NB4 (cell line): ENCODE results near the gene NADK2.
"Not testable (repeated sequence)": the region's sequence is repeated elsewhere in the genome, so short reads cannot be mapped to it uniquely, and the experiment has no call there.

ENCODE experiments used
- DNase-seq: peaks from one replicate; pipeline ENCODE4 v3.0.0; 2010; ENCODE audit warnings: low read depth
- H3K4me3 ChIP-seq: one replicate; pipeline ENCODE4 v1.5.1; 2011; ENCODE audit warnings: mild to moderate bottlenecking, low read depth, low read length, moderate library complexity
- CTCF ChIP-seq: IDR thresholded peaks from one replicate; pipeline ENCODE4 v1.5.1; 2012; ENCODE audit warnings: low read depth, low read length
- MYC ChIP-seq: IDR thresholded peaks from 2 replicates; pipeline ENCODE4 v1.6.1; 2011; ENCODE audit warnings: low read depth, low read length
- POLR2A ChIP-seq: IDR thresholded peaks from 2 replicates; pipeline ENCODE4 v1.6.1; 2011; ENCODE audit warnings: mild to moderate bottlenecking; ENCODE audit not compliant: insufficient read length; ENCODE audit errors: extremely low read depth
- TF ChIP-seq, protein P1 (sequence below): IDR thresholded peaks from 2 replicates; pipeline ENCODE4 v1.6.1; 2011; ENCODE audit warnings: low read depth, low read length

NADK2 gene, protein sequence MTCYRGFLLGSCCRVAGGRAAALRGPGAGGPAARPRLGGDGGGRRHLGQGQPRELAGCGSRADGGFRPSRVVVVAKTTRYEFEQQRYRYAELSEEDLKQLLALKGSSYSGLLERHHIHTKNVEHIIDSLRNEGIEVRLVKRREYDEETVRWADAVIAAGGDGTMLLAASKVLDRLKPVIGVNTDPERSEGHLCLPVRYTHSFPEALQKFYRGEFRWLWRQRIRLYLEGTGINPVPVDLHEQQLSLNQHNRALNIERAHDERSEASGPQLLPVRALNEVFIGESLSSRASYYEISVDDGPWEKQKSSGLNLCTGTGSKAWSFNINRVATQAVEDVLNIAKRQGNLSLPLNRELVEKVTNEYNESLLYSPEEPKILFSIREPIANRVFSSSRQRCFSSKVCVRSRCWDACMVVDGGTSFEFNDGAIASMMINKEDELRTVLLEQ

GRCh38 chr5:36241631-36242533, at the start of gene NADK2:
TSS of gene NADK2 (minus strand) at chr5:36241925. CDS start at chr5:36241798, 127 bp downstream.
- TF ChIP-seq, protein P1, sequence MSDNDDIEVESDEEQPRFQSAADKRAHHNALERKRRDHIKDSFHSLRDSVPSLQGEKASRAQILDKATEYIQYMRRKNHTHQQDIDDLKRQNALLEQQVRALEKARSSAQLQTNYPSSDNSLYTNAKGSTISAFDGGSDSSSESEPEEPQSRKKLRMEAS: peak; percentile 99
- peak; percentile 79 for TF ChIP-seq POLR2A
- TF ChIP-seq CTCF: peak; percentile 57
- TF ChIP-seq MYC: peak; percentile 99

DNA sequence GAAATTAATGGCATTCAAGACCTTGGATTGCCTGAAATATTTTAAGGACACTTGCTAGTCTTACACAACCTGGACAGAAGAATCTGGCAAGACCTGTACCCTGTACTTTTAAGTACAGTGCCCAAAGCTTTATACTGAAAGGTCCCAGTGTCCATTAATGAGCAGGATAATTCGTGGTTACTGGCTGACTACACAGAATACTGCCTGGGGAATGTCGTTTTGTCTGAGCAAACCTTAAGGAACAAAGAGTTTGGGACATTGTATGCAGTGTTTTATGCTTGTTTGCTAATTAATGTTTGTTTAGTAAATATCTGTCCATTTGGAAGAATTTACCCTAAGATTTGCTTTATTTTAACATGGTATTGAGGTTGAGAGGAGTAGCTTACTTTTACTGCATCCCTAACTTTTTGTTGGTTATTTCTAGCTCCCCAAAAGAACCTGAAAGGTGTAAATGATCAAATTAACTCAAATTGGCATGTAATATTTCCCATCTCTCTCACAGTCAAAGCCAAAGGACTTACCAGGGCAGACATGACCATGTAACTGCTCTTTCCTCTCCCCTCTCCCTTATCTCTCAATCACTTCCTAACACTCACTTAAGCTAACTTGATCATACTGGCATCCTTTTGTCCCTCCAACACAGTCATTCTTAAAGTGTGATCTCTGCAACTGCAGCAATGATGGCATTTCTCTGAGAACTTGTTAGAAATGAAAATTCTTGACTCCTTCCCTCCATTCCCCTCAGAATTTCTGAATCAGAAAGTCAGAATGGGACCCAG, 44.3 kb upstream of the NADK2 start:
- H3K4me3 ChIP-seq: no peak overlapping the region
- TF ChIP-seq, protein P1: no peak
- TF ChIP-seq MYC (no peak), POLR2A (no peak)
- DNase-seq: no peak

More at GRCh38 chr5:36241631-36242533, at the start of gene NADK2:
- DNase-seq: peak; percentile 98
- peak within 1 kb of the TSS; percentile 82 for H3K4me3 ChIP-seq

DNA sequence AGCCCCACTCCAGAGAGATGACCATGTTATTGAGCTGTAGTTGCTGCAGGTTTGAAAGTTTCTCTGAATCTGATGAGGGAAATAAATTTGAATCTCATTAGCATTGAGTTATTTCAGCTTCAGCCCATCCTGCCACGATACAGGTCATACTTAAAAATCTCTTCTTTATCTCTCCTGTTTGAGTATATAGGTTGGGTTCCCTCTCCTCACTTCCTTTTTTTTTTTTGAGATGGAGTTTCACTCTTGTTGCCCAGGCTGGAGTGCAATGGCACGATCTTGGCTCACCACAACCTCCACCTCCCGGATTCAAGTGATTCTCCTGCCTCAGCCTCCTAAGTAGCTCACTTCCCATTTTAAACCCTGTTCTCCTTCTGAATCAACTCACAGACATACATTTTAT, 42.0 kb upstream of the NADK2 start:
- DNase-seq, H3K4me3 ChIP-seq: not testable (repeated sequence)

DNA sequence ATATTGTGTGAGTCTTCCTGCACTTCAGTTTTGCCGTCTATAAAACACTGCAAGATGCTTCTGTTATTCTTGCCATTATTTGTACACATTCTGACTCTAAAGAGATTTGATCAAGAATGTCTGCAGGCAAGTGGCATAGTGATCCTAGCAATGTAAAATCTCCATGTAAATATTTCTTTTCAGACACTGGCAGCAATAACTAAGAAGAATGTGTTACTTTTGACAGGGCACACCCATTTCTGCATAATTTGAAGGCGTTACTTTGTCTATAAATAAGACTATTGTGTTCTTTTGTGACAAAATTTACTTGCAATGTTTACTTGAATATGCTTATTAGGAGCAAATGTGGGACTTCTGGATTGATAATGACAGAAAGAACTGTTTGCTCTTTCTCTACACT, 39.9 kb upstream of the NADK2 start:
- no peak overlapping the region for H3K4me3 ChIP-seq
- no peak for DNase-seq
- no peak for TF ChIP-seq MYC
- TF ChIP-seq, protein P1: no peak
- TF ChIP-seq CTCF: no peak
- TF ChIP-seq POLR2A: no peak

DNA sequence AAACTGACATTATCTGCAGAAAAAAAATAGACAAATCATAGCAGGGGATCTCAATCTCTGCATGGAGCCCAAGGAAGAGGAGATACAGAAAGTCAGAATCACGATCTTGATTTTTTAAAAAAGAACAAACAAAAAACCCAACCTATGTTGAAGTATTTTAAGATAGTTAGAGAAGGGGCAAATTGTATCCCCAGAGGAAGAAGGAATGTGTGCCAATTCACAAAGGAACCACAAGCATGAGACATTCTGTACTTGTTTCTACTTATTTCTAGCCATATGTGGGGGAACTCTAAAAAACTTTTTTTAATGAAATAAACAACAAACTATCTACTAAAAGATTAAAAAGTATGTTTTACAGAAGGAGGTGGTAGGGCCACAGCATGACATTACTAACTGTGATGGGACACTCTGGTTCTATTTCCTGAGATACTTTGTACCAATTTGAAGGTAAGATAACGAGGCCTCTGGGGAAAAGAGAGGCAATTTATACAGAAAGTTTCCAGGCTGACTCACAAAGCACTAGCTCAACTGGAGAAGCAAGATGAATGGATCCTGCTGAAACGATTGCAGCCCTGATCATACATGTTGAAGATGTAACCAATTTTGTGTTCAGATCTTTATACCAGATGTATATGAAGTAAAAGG, 37.5 kb upstream of the NADK2 start:
- DNase-seq: peak; percentile 9
- no peak overlapping the region for H3K4me3 ChIP-seq
- TF ChIP-seq, protein P1: no peak
- no peak for TF ChIP-seq CTCF
- TF ChIP-seq POLR2A: no peak
- TF ChIP-seq MYC: no peak

DNA sequence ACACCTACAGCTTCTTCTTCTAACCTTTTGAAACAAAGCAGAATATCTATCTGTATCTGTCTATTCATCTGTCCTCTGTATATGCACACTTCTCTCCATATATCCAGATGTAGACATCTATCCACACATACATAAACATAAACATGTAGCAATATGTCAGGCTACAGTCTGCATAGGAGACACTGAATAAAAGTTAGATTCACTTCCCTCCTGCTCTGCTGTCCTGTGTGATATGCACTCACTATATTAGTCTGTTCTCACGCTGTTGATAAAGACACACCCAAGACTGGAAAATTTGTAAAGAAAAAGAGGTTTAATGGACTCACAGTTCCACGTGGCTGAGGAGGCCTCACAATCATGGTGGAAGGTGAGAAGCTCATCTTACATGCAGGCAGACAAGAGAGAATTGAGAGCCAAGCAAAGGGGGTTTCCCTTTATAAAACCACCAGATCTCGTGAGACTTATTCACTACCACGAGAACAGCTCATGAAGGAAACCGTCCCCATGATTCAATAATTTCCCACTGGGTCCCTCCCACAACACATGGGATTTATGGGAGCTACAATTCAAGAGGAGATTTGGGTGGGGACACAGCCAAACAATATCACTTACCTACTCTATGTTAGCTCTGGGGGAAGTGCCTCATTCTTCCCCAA, 35.9 kb upstream of the NADK2 start:
- TF ChIP-seq, protein P1: no peak
- no peak for TF ChIP-seq MYC
- TF ChIP-seq POLR2A: no peak
- no peak for TF ChIP-seq CTCF
- no peak overlapping the region for H3K4me3 ChIP-seq
- no peak for DNase-seq
